DMS 273 (cell line): ENCODE measurements around the gene ABCC8.

Experiments
- DNase-seq: peaks from one replicate; lab custom pipeline; 2025; ENCODE audit not compliant: unreplicated experiment; lab: John Stamatoyannopoulos, UW

ABCC8 gene

GRCh38 chr11:17389211-17389956 lies 87.3 kb downstream of the ABCC8 start:
- peak; percentile 81 for DNase-seq

GRCh38 chr11:17388609-17389210 lies 87.9 kb downstream of the ABCC8 start, which contains the start of gene KCNJ11:
Gene KCNJ11 (minus strand): TSS chr11:17388659. CDS start chr11:17388091, 568 bp downstream.
- DNase-seq = peak; percentile 77

- DNase-seq = no peak
Measured at GRCh38 chr11:17387811-17388210, 88.8 kb downstream of the ABCC8 start.

GRCh38 chr11:17387254-17387653 lies 89.4 kb downstream of the ABCC8 start:
- DNase-seq = no peak

GRCh38 chr11:17386331-17387084 lies 90.1 kb downstream of the ABCC8 start:
- DNase-seq = peak; percentile 74

- no peak for DNase-seq
Measured at GRCh38 chr11:17385926-17386325, 90.7 kb downstream of the ABCC8 start.

- DNase-seq = no peak
Measured at GRCh38 chr11:17385492-17385891, 91.2 kb downstream of the ABCC8 start.

GRCh38 chr11:17384002-17384511 lies 92.6 kb downstream of the ABCC8 start:
- peak; percentile 88 for DNase-seq

- DNase-seq = no peak
Measured at GRCh38 chr11:17383461-17383860, 93.2 kb downstream of the ABCC8 start.

GRCh38 chr11:17382046-17382728 lies 94.5 kb downstream of the ABCC8 start:
- DNase-seq = no peak

GRCh38 chr11:17381156-17381555 lies 95.5 kb downstream of the ABCC8 start:
- peak; percentile 7 for DNase-seq

- DNase-seq = no peak
Measured at GRCh38 chr11:17379383-17380180, 97.1 kb downstream of the ABCC8 start.

- DNase-seq = no peak
Measured at GRCh38 chr11:17378655-17379054, 98.0 kb downstream of the ABCC8 start.

GRCh38 chr11:17376493-17376892 lies 100.2 kb downstream of the ABCC8 start:
- no peak for DNase-seq

GRCh38 chr11:17375547-17375946 lies 101.1 kb downstream of the ABCC8 start:
- DNase-seq = no peak

GRCh38 chr11:17371614-17372013 lies 105.0 kb downstream of the ABCC8 start:
- DNase-seq = peak; percentile 38

- DNase-seq = no peak
Measured at GRCh38 chr11:17369684-17370243, 106.9 kb downstream of the ABCC8 start.

GRCh38 chr11:17369094-17369493 lies 107.6 kb downstream of the ABCC8 start:
- DNase-seq = no peak

- DNase-seq = no peak
Measured at GRCh38 chr11:17368551-17368950, 108.1 kb downstream of the ABCC8 start.

GRCh38 chr11:17366495-17366894 lies 110.2 kb downstream of the ABCC8 start:
- DNase-seq = no peak
